Measurements from ENCODE around the gene HELZ. TPM values are rescaled to one million over a fixed set of nuclear protein-coding genes. Genes with fewer than 3 reads are reported as not detected.
"Not testable (repeated sequence)": the region's sequence is repeated elsewhere in the genome, so short reads cannot be mapped to it uniquely, and the experiment has no call there.

HELZ gene
- total RNA-seq, 1 experiment from 2014 or later = 49.8 TPM

DNA sequence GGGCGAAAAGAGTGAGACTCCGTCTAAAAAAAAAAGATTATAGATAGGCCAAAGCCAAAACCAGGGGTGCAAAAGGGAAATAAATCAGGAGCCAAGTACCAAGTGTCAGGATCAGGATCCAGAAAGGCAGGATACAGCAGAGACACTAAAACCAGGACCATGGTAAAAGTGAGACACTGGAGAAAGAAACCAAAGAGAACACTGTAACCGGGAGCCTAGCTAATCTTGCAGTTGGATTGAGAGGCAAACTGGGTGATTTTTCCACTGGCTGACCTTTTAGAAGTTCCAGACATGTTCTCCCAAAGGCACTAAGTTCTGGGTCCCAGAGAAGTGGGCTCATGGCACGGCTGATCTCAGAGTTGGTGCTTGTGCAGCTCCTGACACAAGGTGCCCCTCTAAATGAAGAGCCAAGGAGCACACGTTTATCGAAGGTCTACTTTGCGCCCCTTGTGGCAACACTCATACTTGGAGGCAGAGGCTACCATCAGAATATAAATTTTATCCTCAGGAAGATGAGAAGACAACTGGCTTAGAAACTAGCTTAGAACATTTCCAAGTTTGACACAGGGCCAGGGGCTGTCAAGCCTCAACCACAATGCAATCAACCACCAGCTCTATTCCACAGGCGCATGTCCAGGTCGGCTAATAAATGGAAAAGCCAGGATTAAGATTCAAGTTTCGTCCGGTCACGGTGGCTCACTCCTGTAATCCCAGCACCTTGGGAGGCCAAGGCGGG lies 27.5 kb upstream of the HELZ start:
- H2BK20ac ChIP-seq (ENCODE audit: low read depth, low read length, poor library complexity, severe bottlenecking) = no peak overlapping the region
- no peaks in the 10 kb centered on the region for H3K4me1 Mint-ChIP-seq
- no peak overlapping the region for H3K9ac ChIP-seq (ENCODE audit: extremely low read depth, insufficient read length, low read length)
- no peaks in the 10 kb centered on the region for H3K79me1 ChIP-seq (ENCODE audit: insufficient read depth, low read depth, low read length, poor library complexity, severe bottlenecking)
- no peak overlapping the region for H3K18ac ChIP-seq (ENCODE audit: insufficient read length, low read depth, low read length)
- TF ChIP-seq, protein P1, sequence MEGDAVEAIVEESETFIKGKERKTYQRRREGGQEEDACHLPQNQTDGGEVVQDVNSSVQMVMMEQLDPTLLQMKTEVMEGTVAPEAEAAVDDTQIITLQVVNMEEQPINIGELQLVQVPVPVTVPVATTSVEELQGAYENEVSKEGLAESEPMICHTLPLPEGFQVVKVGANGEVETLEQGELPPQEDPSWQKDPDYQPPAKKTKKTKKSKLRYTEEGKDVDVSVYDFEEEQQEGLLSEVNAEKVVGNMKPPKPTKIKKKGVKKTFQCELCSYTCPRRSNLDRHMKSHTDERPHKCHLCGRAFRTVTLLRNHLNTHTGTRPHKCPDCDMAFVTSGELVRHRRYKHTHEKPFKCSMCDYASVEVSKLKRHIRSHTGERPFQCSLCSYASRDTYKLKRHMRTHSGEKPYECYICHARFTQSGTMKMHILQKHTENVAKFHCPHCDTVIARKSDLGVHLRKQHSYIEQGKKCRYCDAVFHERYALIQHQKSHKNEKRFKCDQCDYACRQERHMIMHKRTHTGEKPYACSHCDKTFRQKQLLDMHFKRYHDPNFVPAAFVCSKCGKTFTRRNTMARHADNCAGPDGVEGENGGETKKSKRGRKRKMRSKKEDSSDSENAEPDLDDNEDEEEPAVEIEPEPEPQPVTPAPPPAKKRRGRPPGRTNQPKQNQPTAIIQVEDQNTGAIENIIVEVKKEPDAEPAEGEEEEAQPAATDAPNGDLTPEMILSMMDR (conservative IDR thresholded peaks at IDR 0.05) = peak; percentile 71
- H4K5ac ChIP-seq (ENCODE audit: insufficient read length, low read depth, low read length) = no peak overlapping the region
- no peak overlapping the region; a peak in 1 of 7 replicates for H3K27ac Mint-ChIP-seq
- H3K36me3 Mint-ChIP-seq (ENCODE audit: insufficient read depth in 1 of 3, low read depth in 3 of 3) = no peaks in the 10 kb centered on the region
- H2BK5ac ChIP-seq (ENCODE audit: insufficient read length, low read length) = no peak overlapping the region
- no peak overlapping the region for H3K4me2 ChIP-seq (ENCODE audit: insufficient read depth, insufficient read length, low read length)
- no peak overlapping the region for H3K23ac ChIP-seq (ENCODE audit: insufficient read length, low read depth, low read length)
- H3K4ac ChIP-seq (ENCODE audit: low read depth, low read length) = no peak overlapping the region
- H3K9me3 ChIP-seq (ENCODE audit: control insufficient read depth, low read depth, low read length) = no peaks in the 10 kb centered on the region
- no peaks in the 10 kb centered on the region for H3K4me1 ChIP-seq (ENCODE audit: insufficient read depth, low read length)
- DNase-seq = peak; percentile 75
- no peaks in the 10 kb centered on the region; a peak in 1 of 5 replicates for H3K9me3 Mint-ChIP-seq
- WGBS (ENCODE audit: extremely low coverage, insufficient read length, low lambda C conversion rate) = no CpG with 5 or more reads among the region's 13 CpGs
- no peak overlapping the region for H3K4me3 Mint-ChIP-seq
- no peak overlapping the region for H2BK12ac ChIP-seq (ENCODE audit: insufficient read length, low read depth, low read length)
- no peak overlapping the region for H4K91ac ChIP-seq (ENCODE audit: insufficient read length, low read depth, low read length)
- H2BK15ac ChIP-seq (ENCODE audit: low read depth, low read length) = no peak overlapping the region
- H2AFZ ChIP-seq (ENCODE audit: low read length) = peak overlapping the region; percentile 96
- no peak overlapping the region for H3K14ac ChIP-seq (ENCODE audit: insufficient read depth, low read length)
- H2AK5ac ChIP-seq (ENCODE audit: insufficient read length, low read length) = no peak overlapping the region
- H3K23me2 ChIP-seq (ENCODE audit: insufficient read length, low read depth, low read length, poor library complexity, severe bottlenecking) = no peaks in the 10 kb centered on the region
- H3K79me2 ChIP-seq (ENCODE audit: insufficient read depth, low read length) = no peaks in the 10 kb centered on the region
- H3T11ph ChIP-seq (ENCODE audit: low read length) = no peak overlapping the region
- no peaks in the 10 kb centered on the region for H3K27me3 ChIP-seq (ENCODE audit: insufficient read depth, low read length)
- no peaks in the 10 kb centered on the region for H3K27me3 Mint-ChIP-seq (ENCODE audit: low read depth)
- no peak overlapping the region for H3K27ac ChIP-seq (ENCODE audit: insufficient read length, low read depth, low read length)
- H4K8ac ChIP-seq (replicated peaks; ENCODE audit: insufficient read length, low read depth, low read length) = no peak overlapping the region
- no peak overlapping the region for H3K56ac ChIP-seq (ENCODE audit: insufficient read length, low read depth, low read length)
- no peak overlapping the region for H2BK120ac ChIP-seq (ENCODE audit: low read depth, low read length, poor library complexity, severe bottlenecking)
- no peaks in the 10 kb centered on the region for H4K20me1 ChIP-seq (ENCODE audit: control insufficient read depth, insufficient read depth, insufficient read length)

DNA sequence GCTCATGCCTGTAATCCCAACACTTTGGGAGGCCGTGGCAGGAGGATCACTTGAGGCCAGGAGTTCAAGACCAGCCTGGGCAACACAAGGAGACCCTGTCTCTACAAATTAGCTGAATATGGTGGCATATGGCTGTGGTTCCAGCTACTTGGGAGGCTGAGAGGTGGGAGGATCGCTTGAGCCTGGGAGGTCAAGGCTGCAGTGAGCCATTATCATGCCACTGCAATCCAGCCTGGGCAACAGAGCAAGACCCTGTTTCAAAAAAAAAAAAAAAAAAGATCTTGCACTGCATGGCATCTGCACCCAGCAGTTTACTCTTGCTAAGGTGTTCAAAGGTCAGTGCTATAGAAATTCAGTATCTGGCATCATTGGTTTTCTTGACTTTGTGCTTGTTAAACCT lies 26.2 kb upstream of the HELZ start:
- not testable (repeated sequence) for H3K27me3 Mint-ChIP-seq (ENCODE audit: low read depth); DNase-seq; H2BK120ac ChIP-seq (ENCODE audit: low read depth, low read length, poor library complexity, severe bottlenecking); H3K4me1 ChIP-seq (ENCODE audit: insufficient read depth, low read length); H3T11ph ChIP-seq (ENCODE audit: low read length); H2BK20ac ChIP-seq (ENCODE audit: low read depth, low read length, poor library complexity, severe bottlenecking); H4K5ac ChIP-seq (ENCODE audit: insufficient read length, low read depth, low read length); H3K4me3 Mint-ChIP-seq; H3K9me3 Mint-ChIP-seq; H3K27ac Mint-ChIP-seq; H2BK5ac ChIP-seq (ENCODE audit: insufficient read length, low read length); H3K23me2 ChIP-seq (ENCODE audit: insufficient read length, low read depth, low read length, poor library complexity, severe bottlenecking); H3K4ac ChIP-seq (ENCODE audit: low read depth, low read length); H3K79me2 ChIP-seq (ENCODE audit: insufficient read depth, low read length); H3K4me2 ChIP-seq (ENCODE audit: insufficient read depth, insufficient read length, low read length); H2BK15ac ChIP-seq (ENCODE audit: low read depth, low read length); H3K14ac ChIP-seq (ENCODE audit: insufficient read depth, low read length); H4K20me1 ChIP-seq (ENCODE audit: control insufficient read depth, insufficient read depth, insufficient read length); H3K23ac ChIP-seq (ENCODE audit: insufficient read length, low read depth, low read length); H3K56ac ChIP-seq (ENCODE audit: insufficient read length, low read depth, low read length); H4K91ac ChIP-seq (ENCODE audit: insufficient read length, low read depth, low read length); H3K27ac ChIP-seq (ENCODE audit: insufficient read length, low read depth, low read length); H2BK12ac ChIP-seq (ENCODE audit: insufficient read length, low read depth, low read length); H3K36me3 Mint-ChIP-seq (ENCODE audit: insufficient read depth in 1 of 3, low read depth in 3 of 3); H3K4me1 Mint-ChIP-seq; H2AK5ac ChIP-seq (ENCODE audit: insufficient read length, low read length); H3K79me1 ChIP-seq (ENCODE audit: insufficient read depth, low read depth, low read length, poor library complexity, severe bottlenecking); H3K27me3 ChIP-seq (ENCODE audit: insufficient read depth, low read length); H3K9me3 ChIP-seq (ENCODE audit: control insufficient read depth, low read depth, low read length); H3K9ac ChIP-seq (ENCODE audit: extremely low read depth, insufficient read length, low read length); H3K18ac ChIP-seq (ENCODE audit: insufficient read length, low read depth, low read length); H4K8ac ChIP-seq (replicated peaks; ENCODE audit: insufficient read length, low read depth, low read length); H2AFZ ChIP-seq (ENCODE audit: low read length)
- no CpG with 5 or more reads among the region's 2 CpGs for WGBS (ENCODE audit: extremely low coverage, insufficient read length, low lambda C conversion rate)

All from H9 (cell line).